HEK293 (cell line): ENCODE measurements around the gene FREM3.

ENCODE experiments used
- CTCF ChIA-PET: fragments of 350-600 bp; formaldehyde crosslinking; extraction: SDS; loops from one replicate; lab custom pipeline; 2021; ENCODE audit warnings: antibody characterized with exemption; lab: Yijun Ruan, JAX
- POLR2A ChIA-PET: fragments of 300-600 bp; formaldehyde crosslinking; extraction: SDS; loops from one replicate; lab custom pipeline; 2020; ENCODE audit warnings: antibody characterized with exemption, inconsistent platforms; lab: Yijun Ruan, JAX
- H3K27ac ChIP-seq: fragments of 200-500 bp; sonication (Bioruptor generic); 2 replicates; pipeline ENCODE4 v1.5.1; 2014; ENCODE audit warnings: low read depth, low read length, control low read depth, inconsistent platforms; ENCODE audit errors: extremely low read depth
- H3K36me3 ChIP-seq, 2 experiments: fragments of 200-500 bp in 1 of 2; sonication (Bioruptor generic) in 1 of 2; 1 replicate in 1 of 2; 2 replicates in 1 of 2; pipeline ENCODE4 v1.5.1; 2014 to 2017; ENCODE audit warnings: inconsistent platforms in 2 of 2, low read length in 2 of 2; ENCODE audit not compliant: control insufficient read depth in 2 of 2, insufficient read depth in 1 of 2
- H3K4me1 ChIP-seq: fragments of 200-500 bp; sonication (Bioruptor generic); 2 replicates; pipeline ENCODE4 v1.5.1; 2014; ENCODE audit warnings: mild to moderate bottlenecking, low read length, inconsistent platforms; ENCODE audit not compliant: control insufficient read depth, insufficient read depth
- H3K4me3 ChIP-seq: 2 replicates; pipeline ENCODE4 v1.5.1; 2011; ENCODE audit warnings: low read depth, mild to moderate bottlenecking, control low read depth, low read length, moderate library complexity
- H3K9me3 ChIP-seq: fragments of 200-500 bp; sonication (Bioruptor generic); 2 replicates; pipeline ENCODE4 v1.5.1; 2014; ENCODE audit warnings: low read depth, low read length, inconsistent platforms; ENCODE audit not compliant: control insufficient read depth, insufficient read depth
- EGR2 ChIP-seq: fragments of 450-650 bp; formaldehyde crosslinking; IDR thresholded peaks from 2 replicates; pipeline ENCODE4 v1.5.1; 2016; ENCODE audit warnings: low read depth, missing biosample characterization, missing genetic modification characterization
- IKZF3 ChIP-seq: fragments of 450-650 bp; IDR thresholded peaks from 2 replicates; pipeline ENCODE4 v1.5.0; 2018; ENCODE audit warnings: missing biosample characterization, mild to moderate bottlenecking, missing genetic modification characterization, moderate library complexity
- KLF7 ChIP-seq: fragments of 450-650 bp; formaldehyde crosslinking; IDR thresholded peaks from 2 replicates; pipeline ENCODE4 v1.5.1; 2016; ENCODE audit warnings: missing biosample characterization, missing genetic modification characterization, borderline replicate concordance
- MZF1 ChIP-seq: fragments of 450-650 bp; formaldehyde crosslinking; IDR thresholded peaks from 2 replicates; pipeline ENCODE4 v1.5.1; 2017; ENCODE audit warnings: missing biosample characterization, missing genetic modification characterization, borderline replicate concordance
- REPIN1 ChIP-seq: fragments of 450-650 bp; formaldehyde crosslinking; IDR thresholded peaks from 2 replicates; pipeline ENCODE4 v1.5.1; 2017; ENCODE audit warnings: missing biosample characterization, missing genetic modification characterization, low read depth
- SP2 ChIP-seq: fragments of 450-650 bp; formaldehyde crosslinking; IDR thresholded peaks from 2 replicates; pipeline ENCODE4 v1.5.1; 2016; ENCODE audit warnings: missing biosample characterization, missing genetic modification characterization
- YY2 ChIP-seq: fragments of 450-650 bp; formaldehyde crosslinking; IDR thresholded peaks from 2 replicates; pipeline ENCODE4 v1.5.1; 2016; ENCODE audit warnings: missing biosample characterization, missing genetic modification characterization
- ZNF114 ChIP-seq: fragments of 450-650 bp; formaldehyde crosslinking; IDR thresholded peaks from 2 replicates; pipeline ENCODE4 v1.5.0; 2017; ENCODE audit warnings: missing biosample characterization, missing genetic modification characterization
- ZNF140 ChIP-seq: fragments of 450-650 bp; formaldehyde crosslinking; IDR thresholded peaks from 2 replicates; pipeline ENCODE4 v1.5.1; 2016; ENCODE audit warnings: missing biosample characterization, missing genetic modification characterization
- ZNF184 ChIP-seq: fragments of 450-650 bp; IDR thresholded peaks from 2 replicates; pipeline ENCODE4 v1.5.1; 2018; ENCODE audit warnings: missing biosample characterization, mild to moderate bottlenecking, missing genetic modification characterization
- ZNF24 ChIP-seq: fragments of 450-650 bp; formaldehyde crosslinking; IDR thresholded peaks from 2 replicates; pipeline ENCODE4 v1.5.1; 2016; ENCODE audit warnings: missing biosample characterization, missing genetic modification characterization
- ZNF311 ChIP-seq: fragments of 450-650 bp; formaldehyde crosslinking; IDR thresholded peaks from 2 replicates; pipeline ENCODE4 v1.5.1; 2017; ENCODE audit warnings: missing biosample characterization, missing genetic modification characterization, borderline replicate concordance
- ZNF354C ChIP-seq: fragments of 450-650 bp; formaldehyde crosslinking; IDR thresholded peaks from 2 replicates; pipeline ENCODE4 v1.5.1; 2016; ENCODE audit warnings: missing biosample characterization, missing genetic modification characterization, low read depth, borderline replicate concordance
- ZNF549 ChIP-seq: fragments of 450-650 bp; IDR thresholded peaks from 2 replicates; pipeline ENCODE4 v1.5.1; 2018; ENCODE audit warnings: missing biosample characterization, missing genetic modification characterization, mild to moderate bottlenecking, inconsistent platforms, moderate library complexity
- ZNF558 ChIP-seq: fragments of 450-650 bp; formaldehyde crosslinking; IDR thresholded peaks from 2 replicates; pipeline ENCODE4 v1.5.1; 2016; ENCODE audit warnings: missing biosample characterization, missing genetic modification characterization
- ZNF560 ChIP-seq: fragments of 450-650 bp; formaldehyde crosslinking; IDR thresholded peaks from 2 replicates; pipeline ENCODE4 v1.5.1; 2017; ENCODE audit warnings: missing biosample characterization, missing genetic modification characterization, borderline replicate concordance
- ZNF610 ChIP-seq: fragments of 450-650 bp; formaldehyde crosslinking; IDR thresholded peaks from 2 replicates; pipeline ENCODE4 v1.5.1; 2016; ENCODE audit warnings: missing biosample characterization, missing genetic modification characterization, borderline replicate concordance
- ZNF629 ChIP-seq: fragments of 450-650 bp; formaldehyde crosslinking; IDR thresholded peaks from 2 replicates; pipeline ENCODE4 v1.5.1; 2017; ENCODE audit warnings: missing biosample characterization, missing genetic modification characterization
- ZNF707 ChIP-seq: fragments of 450-650 bp; formaldehyde crosslinking; IDR thresholded peaks from 2 replicates; pipeline ENCODE4 v1.5.1; 2016; ENCODE audit warnings: missing biosample characterization, missing genetic modification characterization
- ZNF747 ChIP-seq: fragments of 450-650 bp; formaldehyde crosslinking; IDR thresholded peaks from 2 replicates; pipeline ENCODE4 v1.5.1; 2016; ENCODE audit warnings: missing biosample characterization, missing genetic modification characterization
- ZNF777 ChIP-seq: fragments of 450-650 bp; formaldehyde crosslinking; IDR thresholded peaks from 2 replicates; pipeline ENCODE4 v1.5.1; 2017; ENCODE audit warnings: missing biosample characterization, missing genetic modification characterization, borderline replicate concordance
- TF ChIP-seq, protein P1 (sequence below): fragments of 450-650 bp; formaldehyde crosslinking; IDR thresholded peaks from 2 replicates; pipeline ENCODE4 v1.5.1; 2016; ENCODE audit warnings: missing biosample characterization, missing genetic modification characterization

FREM3 gene

DNA sequence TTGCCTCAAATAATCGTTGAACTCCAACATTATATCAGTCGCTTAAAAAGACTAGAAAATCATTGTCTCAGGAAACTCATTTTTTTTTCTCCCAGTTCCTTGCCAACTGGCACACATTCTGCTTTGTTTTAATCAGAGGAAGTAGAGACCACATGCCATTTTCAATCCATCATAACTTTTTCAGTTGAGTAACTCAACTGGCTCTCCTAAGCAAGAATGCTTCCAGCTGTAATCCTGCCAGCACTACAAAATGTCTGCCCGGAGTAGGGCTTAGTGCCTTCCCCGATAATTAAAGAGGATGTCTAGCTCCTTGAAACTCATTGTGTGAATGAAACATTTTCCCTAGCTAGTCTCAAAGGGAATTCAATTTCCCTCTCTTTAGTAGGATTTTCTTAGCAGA is 33.0 kb downstream of the FREM3 start:
- no peaks in the 10 kb centered on the region for H3K36me3 ChIP-seq

DNA sequence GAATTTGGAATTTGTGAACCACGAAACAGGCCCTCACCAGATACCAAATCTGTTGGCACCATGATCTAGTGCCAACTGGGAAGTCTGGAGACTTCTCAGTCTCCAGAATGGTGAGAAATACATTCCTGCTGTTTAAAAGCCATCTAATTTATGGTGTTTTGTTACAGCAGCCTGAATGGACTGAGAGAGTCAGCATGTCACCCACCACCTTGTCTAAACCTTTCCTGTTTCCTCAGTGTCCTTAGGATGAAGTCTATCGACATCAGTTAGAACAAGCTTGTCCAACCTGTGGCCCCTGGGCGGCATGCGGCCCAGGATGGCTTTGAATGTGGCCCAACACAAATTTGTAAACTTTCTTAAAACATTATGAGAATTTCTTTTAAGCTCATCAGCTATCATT is 42.1 kb downstream of the FREM3 start:
- no peak for TF ChIP-seq REPIN1 (tag by site-specific recombination)
- no peak for TF ChIP-seq ZNF311 (tag by site-specific recombination)
- H3K27ac ChIP-seq, result no peak overlapping the region
- POLR2A ChIA-PET, result no interaction called here
- no peaks in the 10 kb centered on the region for H3K36me3 ChIP-seq
- H3K4me1 ChIP-seq, result no peaks in the 10 kb centered on the region
- CTCF ChIA-PET, result no interaction called here
- no peak overlapping the region for H3K4me3 ChIP-seq
- no peaks in the 10 kb centered on the region for H3K9me3 ChIP-seq

More for the DNA sequence above, 33.0 kb downstream of the FREM3 start:
- Histone ChIP-seq H3K4me1 (no peaks in the 10 kb centered on the region), H3K4me3 (no peak overlapping the region), H3K9me3 (no peaks in the 10 kb centered on the region), H3K27ac (no peak overlapping the region)
- ChIA-PET CTCF (no interaction called here), POLR2A (no interaction called here)
- TF ChIP-seq EGR2 (no peak), ZNF114 (tag by site-specific recombination) (no peak), ZNF747 (tag by site-specific recombination) (no peak), KLF7 (no peak), ZNF184 (tag by site-specific recombination) (no peak), ZNF560 (tag by site-specific recombination) (no peak), ZNF24 (tag by site-specific recombination) (no peak), ZNF707 (tag by site-specific recombination) (no peak), ZNF354C (tag by site-specific recombination) (no peak)
- TF ChIP-seq, protein P1, sequence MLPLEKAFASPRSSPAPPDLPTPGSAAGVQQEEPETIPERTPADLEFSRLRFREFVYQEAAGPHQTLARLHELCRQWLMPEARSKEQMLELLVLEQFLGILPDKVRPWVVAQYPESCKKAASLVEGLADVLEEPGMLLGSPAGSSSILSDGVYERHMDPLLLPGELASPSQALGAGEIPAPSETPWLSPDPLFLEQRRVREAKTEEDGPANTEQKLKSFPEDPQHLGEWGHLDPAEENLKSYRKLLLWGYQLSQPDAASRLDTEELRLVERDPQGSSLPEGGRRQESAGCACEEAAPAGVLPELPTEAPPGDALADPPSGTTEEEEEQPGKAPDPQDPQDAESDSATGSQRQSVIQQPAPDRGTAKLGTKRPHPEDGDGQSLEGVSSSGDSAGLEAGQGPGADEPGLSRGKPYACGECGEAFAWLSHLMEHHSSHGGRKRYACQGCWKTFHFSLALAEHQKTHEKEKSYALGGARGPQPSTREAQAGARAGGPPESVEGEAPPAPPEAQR (tag by site-specific recombination), result no peak

DNA sequence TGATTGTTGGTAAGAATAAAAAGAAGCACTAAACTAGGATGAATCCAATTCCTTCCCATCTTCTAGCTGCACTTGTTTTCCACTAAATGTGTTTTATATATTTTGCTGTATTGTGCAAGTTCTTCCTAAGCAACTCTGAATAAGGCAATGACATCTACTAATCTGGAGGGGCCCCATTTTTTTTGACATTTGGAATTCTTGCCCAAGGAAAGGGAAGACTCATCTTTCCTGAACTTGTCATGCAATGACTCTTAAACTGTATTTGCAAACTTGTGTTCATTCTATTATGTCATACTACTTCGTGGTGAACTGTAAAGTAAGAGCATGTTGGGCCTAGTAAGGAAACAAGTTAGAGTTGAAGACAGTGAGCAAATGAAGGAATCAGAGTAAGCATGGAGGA is 45.9 kb downstream of the FREM3 start:
- H3K4me1 ChIP-seq, result no peaks in the 10 kb centered on the region
- POLR2A ChIA-PET, result no interaction called here
- H3K36me3 ChIP-seq, result no peaks in the 10 kb centered on the region
- CTCF ChIA-PET, result no interaction called here
- no peak overlapping the region for H3K27ac ChIP-seq
- TF ChIP-seq MZF1 (tag by site-specific recombination), result no peak
- TF ChIP-seq ZNF777, result no peak
- no peak for TF ChIP-seq SP2 (tag by site-specific recombination)
- no peak for TF ChIP-seq ZNF549 (tag by site-specific recombination)
- TF ChIP-seq ZNF558 (tag by site-specific recombination), result no peak
- H3K4me3 ChIP-seq, result no peak overlapping the region
- H3K9me3 ChIP-seq, result no peaks in the 10 kb centered on the region

- no peak for TF ChIP-seq ZNF629 (tag by site-specific recombination)
- TF ChIP-seq IKZF3, result no peak
- TF ChIP-seq YY2, result no peak
- no peak for TF ChIP-seq ZNF140 (tag by site-specific recombination)
- no peak for TF ChIP-seq ZNF610 (tag by site-specific recombination)
- Histone ChIP-seq H3K4me3 (no peak overlapping the region), H3K4me1 (no peaks in the 10 kb centered on the region), H3K9me3 (no peaks in the 10 kb centered on the region), H3K27ac (no peak overlapping the region), H3K36me3 (no peaks in the 10 kb centered on the region)
- ChIA-PET POLR2A (no interaction called here), CTCF (no interaction called here)
Observed at GRCh38 chr4:143653031-143653430, 47.4 kb downstream of the FREM3 start.
